ACHN (cell line): ENCODE results near the gene RAB4B.
"Not testable (repeated sequence)": the region's sequence is repeated elsewhere in the genome, so short reads cannot be mapped to it uniquely, and the experiment has no call there.

Source experiments
- DNase-seq: peaks from one replicate; pipeline ENCODE4 v3.0.0-alpha.2; 2015
- in situ Hi-C: cut with HindIII; loops from 2 replicates; pipeline ENCODE4 v1.10.0; 2017; ENCODE audit warnings: low sequenced_read_pairs, low pct_ligation_motif_present, low pct_unique_long_range_greater_than_20kb

Gene RAB4B

GRCh38 chr19:40747536-40747935 lies 30.5 kb upstream of the RAB4B start:
- in situ Hi-C loops = no loop called here
- DNase-seq = no peak

GRCh38 chr19:40750058-40750873 lies 27.8 kb upstream of the RAB4B start, which contains the start of gene ACTMAP:
Gene ACTMAP, minus strand, starts transcription at chr19:40750477. Its CDS starts 674 bp downstream, at chr19:40749803.
- peak; percentile 99 for DNase-seq
- in situ Hi-C loops = no loop called here

- DNase-seq = peak; percentile 97
- in situ Hi-C loops = no loop called here
These were observed 27.0 kb upstream of the RAB4B start, which contains the start of gene SNRPA for GRCh38 chr19:40750874-40751537. Gene SNRPA, plus strand, starts transcription at chr19:40751203. Its CDS starts 206 bp downstream, at chr19:40751409.

- DNase-seq = no peak
- in situ Hi-C loops = no loop called here
These were observed 25.7 kb upstream of the RAB4B start for GRCh38 chr19:40752257-40752781.

- no peak for DNase-seq
- in situ Hi-C loops = no loop called here
These were observed 23.3 kb upstream of the RAB4B start for GRCh38 chr19:40754611-40755247.

- no peak for DNase-seq
- in situ Hi-C loops = no loop called here
These were observed 22.8 kb upstream of the RAB4B start for GRCh38 chr19:40755248-40755624.

GRCh38 chr19:40755791-40756190 lies 22.3 kb upstream of the RAB4B start:
- in situ Hi-C loops = no loop called here

GRCh38 chr19:40756502-40757110 lies 21.4 kb upstream of the RAB4B start:
- in situ Hi-C loops = no loop called here
- no peak for DNase-seq

More at GRCh38 chr19:40755791-40756190, 22.3 kb upstream of the RAB4B start:
- DNase-seq = no peak

GRCh38 chr19:40758491-40758890 lies 19.6 kb upstream of the RAB4B start:
- in situ Hi-C loops = no loop called here
- DNase-seq = no peak

- in situ Hi-C loops = no loop called here
These were observed 18.7 kb upstream of the RAB4B start for GRCh38 chr19:40759352-40759751.

GRCh38 chr19:40762754-40763470 lies 15.1 kb upstream of the RAB4B start:
- DNase-seq = no peak
- in situ Hi-C loops = no loop called here

More at GRCh38 chr19:40759352-40759751, 18.7 kb upstream of the RAB4B start:
- DNase-seq = no peak

GRCh38 chr19:40763526-40763925 lies 14.5 kb upstream of the RAB4B start:
- DNase-seq = no peak
- in situ Hi-C loops = no loop called here

- in situ Hi-C loops = no loop called here
These were observed 14.1 kb upstream of the RAB4B start for GRCh38 chr19:40763963-40764362.

GRCh38 chr19:40766385-40766784 lies 11.7 kb upstream of the RAB4B start:
- in situ Hi-C loops, DNase-seq: not testable (repeated sequence)

More at GRCh38 chr19:40763963-40764362, 14.1 kb upstream of the RAB4B start:
- DNase-seq = no peak

- in situ Hi-C loops = no loop called here
- no peak for DNase-seq
These were observed 9.2 kb upstream of the RAB4B start for GRCh38 chr19:40768869-40769268.

GRCh38 chr19:40771101-40771862 lies 6.8 kb upstream of the RAB4B start:
- in situ Hi-C loops = not testable (repeated sequence)
- peak; percentile 6 for DNase-seq

GRCh38 chr19:40774916-40775631 lies 3.0 kb upstream of the RAB4B start, which contains the start of gene MIA:
Gene MIA, plus strand, starts transcription at chr19:40775521. Its CDS starts 22 bp downstream, at chr19:40775543.
- in situ Hi-C loops = no loop called here
- DNase-seq = no peak
